Pancreas (tissue), 10 donors: ENCODE results near the gene WWOX. TPM values are rescaled to one million over a fixed set of nuclear protein-coding genes. Genes with fewer than 3 reads are reported as not detected.
A peak's percentile ranks its signal among the peaks of the same experiment; 100 is the strongest.

Experiments
- ATAC-seq, 4 donors: fragments of 200-7000 bp; cut with Tn5 transposase; one replicate each; pipeline versions ENCODE4 v1.8.0 to v1.9.1; 2020; ENCODE audit warnings: mild to moderate bottlenecking in 4 of 4, moderate library complexity in 4 of 4
- DNase-seq, 6 donors: peaks; one replicate each; pipeline ENCODE4 v3.0.0-alpha.2; 2020
- FAIRE-seq: peaks from 2 replicates; lab custom pipeline; 2012; peaks lifted over from hg19 to GRCh38; lab: Jason Lieb, UNC
- H3K27ac ChIP-seq, 4 donors: fragments of 200-600 bp; sonication (generic); 1 replicate in 3 of 4; 2 replicates in 1 of 4; pipeline versions ENCODE4 v1.5.0 to v1.8.0; 2020
- H3K27me3 ChIP-seq, 4 donors: fragments of 200-600 bp; one replicate each; pipeline ENCODE4 v1.8.0; 2021
- H3K36me3 ChIP-seq, 3 donors: fragments of 200-600 bp; sonication (generic) in 1 of 3; one replicate each; pipeline versions ENCODE4 v1.5.0 to v1.8.0; 2020 to 2021
- H3K4me1 ChIP-seq, 3 donors: fragments of 200-600 bp; one replicate each; pipeline ENCODE4 v1.8.0; 2021
- H3K4me3 ChIP-seq, 4 donors: fragments of 200-600 bp; sonication (generic) in 2 of 4; one replicate each; pipeline versions ENCODE4 v1.5.0 to v1.8.0; 2020 to 2021
- H3K9me3 ChIP-seq, 4 donors: fragments of 200-600 bp; one replicate each; pipeline ENCODE4 v1.8.0; 2021
- whole genome bisulfite sequencing, 2 donors: extraction: QIAGEN DNeasy Blood & Tissue Kit; methylation state at CpG; one replicate each; pipeline ENCODE4 v1.1.7; 2013; 5-methylcytosine and 5-hydroxymethylcytosine counted together
- intact Hi-C, 3 donors: fragments of 100-400 bp; cut with DNase I; formaldehyde crosslinking; loops; one replicate each; pipeline versions ENCODE4 v1.11.1 to v1.14.2; 2022
- polyA plus RNA-seq, 2 donors: library from polyadenylated mRNA; stranded (reverse); fragments of 200-250 nt; gene quantifications; one replicate each; pipeline ENCODE4 v1.2.3, GENCODE V29; 2013
- total RNA-seq, 6 donors: library from RNA; stranded (reverse); fragmentation: NEBNext Ultra II Directional in 4 of 6; extraction: Animal tissue kit (Norgen Biotek cat#: 25700) in 4 of 6; gene quantifications; one replicate each; pipeline versions ENCODE4 v1.2.1 to v1.2.4, GENCODE V29; 2021 to 2023
- TF ChIP-seq, protein P1 (sequence below), 4 donors: fragments of 200-600 bp; sonication (generic) in 3 of 4; IDR thresholded peaks; one replicate each; pipeline versions ENCODE4 v1.5.0 to v1.8.0; 2021; ENCODE audit warnings: antibody characterized with exemption in 4 of 4
- donor health status: healthy with polysubstance abuse.
- donor health status: DM: no; HTN: no; CAD: no; lungs with moderate emphysema.
- donor health status: DM: no; HTN: no; CAD: no.
- donor health status: control.
- donor health status: control.
- donor health status: Bipolar disorder and iron deficiency.
- donor health status: DM: yes; HTN: yes; CAD: no.
- donor health status: DM: no; HTN: no; CAD: no.
- donor health status: DM: no; HTN: no; CAD: no.
- donor health status: DM: yes; HTN: yes; CAD: no.

Gene WWOX
- total and polyA plus RNA-seq, 8 donors, result 6.8 to 14.4 (median 10.8) TPM

- no peak for DNase-seq
- intact Hi-C loops, result no loop called here
- H3K36me3 ChIP-seq, result no peaks in the 10 kb centered on the region
- no peak overlapping the region for H3K27ac ChIP-seq
- ATAC-seq, result no peak
- TF ChIP-seq, protein P1, sequence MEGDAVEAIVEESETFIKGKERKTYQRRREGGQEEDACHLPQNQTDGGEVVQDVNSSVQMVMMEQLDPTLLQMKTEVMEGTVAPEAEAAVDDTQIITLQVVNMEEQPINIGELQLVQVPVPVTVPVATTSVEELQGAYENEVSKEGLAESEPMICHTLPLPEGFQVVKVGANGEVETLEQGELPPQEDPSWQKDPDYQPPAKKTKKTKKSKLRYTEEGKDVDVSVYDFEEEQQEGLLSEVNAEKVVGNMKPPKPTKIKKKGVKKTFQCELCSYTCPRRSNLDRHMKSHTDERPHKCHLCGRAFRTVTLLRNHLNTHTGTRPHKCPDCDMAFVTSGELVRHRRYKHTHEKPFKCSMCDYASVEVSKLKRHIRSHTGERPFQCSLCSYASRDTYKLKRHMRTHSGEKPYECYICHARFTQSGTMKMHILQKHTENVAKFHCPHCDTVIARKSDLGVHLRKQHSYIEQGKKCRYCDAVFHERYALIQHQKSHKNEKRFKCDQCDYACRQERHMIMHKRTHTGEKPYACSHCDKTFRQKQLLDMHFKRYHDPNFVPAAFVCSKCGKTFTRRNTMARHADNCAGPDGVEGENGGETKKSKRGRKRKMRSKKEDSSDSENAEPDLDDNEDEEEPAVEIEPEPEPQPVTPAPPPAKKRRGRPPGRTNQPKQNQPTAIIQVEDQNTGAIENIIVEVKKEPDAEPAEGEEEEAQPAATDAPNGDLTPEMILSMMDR (IDR thresholded peaks at IDR 0.05), result no peak
- H3K9me3 ChIP-seq, result no peaks in the 10 kb centered on the region
- no peak for FAIRE-seq
- H3K4me1 ChIP-seq, result no peaks in the 10 kb centered on the region
- H3K27me3 ChIP-seq, result no peaks in the 10 kb centered on the region
- H3K4me3 ChIP-seq, result no peak overlapping the region
- WGBS, 2 donors, result 79 to 82% methylated on average over 3 of the region's 3 CpGs
Observed at GRCh38 chr16:78225919-78226318, 126.5 kb downstream of the WWOX start.

GRCh38 chr16:78227855-78228254 is 128.4 kb downstream of the WWOX start:
- intact Hi-C loops, result no loop called here
- 74 to 81% methylated on average over 3 of the region's 3 CpGs for WGBS, 2 donors
- Histone ChIP-seq H3K9me3 (no peaks in the 10 kb centered on the region), H3K4me1 (no peaks in the 10 kb centered on the region), H3K36me3 (no peaks in the 10 kb centered on the region), H3K4me3 (no peak overlapping the region), H3K27me3 (no peaks in the 10 kb centered on the region), H3K27ac (no peak overlapping the region)
- no peak for DNase-seq
- TF ChIP-seq, protein P1 (IDR thresholded peaks at IDR 0.05), result no peak
- ATAC-seq, result peak in 2 of 4 donors; percentile 30 to 47
- FAIRE-seq, result no peak

DNA sequence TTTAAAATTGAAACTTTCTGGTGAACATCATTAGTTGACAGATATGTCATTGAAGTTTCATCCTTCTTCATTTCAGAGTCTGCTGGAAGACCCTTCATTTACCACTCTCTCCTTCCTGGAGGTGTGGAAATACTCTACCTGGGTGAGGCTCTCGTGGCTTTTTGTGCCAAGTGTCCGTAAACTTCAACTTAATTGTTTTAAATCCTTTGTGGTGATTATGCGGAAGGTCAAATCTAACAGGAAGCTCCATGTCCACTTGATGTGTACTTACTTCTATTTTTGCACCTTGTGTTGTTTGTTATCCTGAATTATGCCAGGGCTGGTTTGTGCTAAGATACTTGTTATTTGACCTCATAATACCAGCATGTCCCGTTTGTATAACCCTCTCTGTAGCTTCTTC is 129.2 kb downstream of the WWOX start:
- no peaks in the 10 kb centered on the region for H3K4me1 ChIP-seq
- H3K27ac ChIP-seq, result no peak overlapping the region
- 73 to 80% methylated on average over 4 of the region's 4 CpGs for WGBS, 2 donors
- no peaks in the 10 kb centered on the region for H3K9me3 ChIP-seq
- no peaks in the 10 kb centered on the region for H3K36me3 ChIP-seq
- DNase-seq, result no peak
- no peak for FAIRE-seq
- TF ChIP-seq, protein P1 (IDR thresholded peaks at IDR 0.05), result no peak
- no peak for ATAC-seq
- no peak overlapping the region for H3K4me3 ChIP-seq
- intact Hi-C loops, result no loop called here
- no peaks in the 10 kb centered on the region for H3K27me3 ChIP-seq

DNA sequence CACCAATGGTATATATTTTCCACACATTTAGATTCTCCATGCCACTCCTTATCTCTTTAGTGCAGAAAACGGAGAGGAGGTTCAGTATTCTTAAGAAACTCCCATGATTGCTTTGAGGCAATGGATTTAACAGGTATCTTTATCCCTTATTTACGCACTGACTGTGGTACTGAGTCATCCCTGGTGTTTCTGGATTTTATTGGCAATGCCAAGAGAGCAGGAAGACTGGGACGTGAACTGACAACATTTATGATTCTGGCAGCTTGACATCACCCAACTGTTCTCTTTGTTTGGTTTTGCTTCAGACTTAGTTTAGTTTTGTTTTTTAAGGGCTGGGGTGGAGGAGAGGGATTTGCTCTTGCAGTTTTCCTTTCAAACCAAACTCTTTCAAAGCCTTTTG is 131.4 kb downstream of the WWOX start:
- Histone ChIP-seq H3K27me3 (no peaks in the 10 kb centered on the region), H3K27ac (no peak overlapping the region), H3K9me3 (no peaks in the 10 kb centered on the region), H3K4me3 (no peak overlapping the region), H3K4me1 (no peaks in the 10 kb centered on the region), H3K36me3 (no peaks in the 10 kb centered on the region)
- TF ChIP-seq, protein P1 (IDR thresholded peaks at IDR 0.05), result no peak
- DNase-seq (no peak), ATAC-seq (peak in 1 of 4 donors; percentile 40), FAIRE-seq (no peak)
- intact Hi-C loops, result loop anchor here in 2 of 3 donors (10.0 kb wide), 1 partner anchor 106 kb away; no protein-coding TSS in a partner anchor
- WGBS, 2 donors, result 71 to 73% methylated on average over 3 of the region's 3 CpGs

DNA sequence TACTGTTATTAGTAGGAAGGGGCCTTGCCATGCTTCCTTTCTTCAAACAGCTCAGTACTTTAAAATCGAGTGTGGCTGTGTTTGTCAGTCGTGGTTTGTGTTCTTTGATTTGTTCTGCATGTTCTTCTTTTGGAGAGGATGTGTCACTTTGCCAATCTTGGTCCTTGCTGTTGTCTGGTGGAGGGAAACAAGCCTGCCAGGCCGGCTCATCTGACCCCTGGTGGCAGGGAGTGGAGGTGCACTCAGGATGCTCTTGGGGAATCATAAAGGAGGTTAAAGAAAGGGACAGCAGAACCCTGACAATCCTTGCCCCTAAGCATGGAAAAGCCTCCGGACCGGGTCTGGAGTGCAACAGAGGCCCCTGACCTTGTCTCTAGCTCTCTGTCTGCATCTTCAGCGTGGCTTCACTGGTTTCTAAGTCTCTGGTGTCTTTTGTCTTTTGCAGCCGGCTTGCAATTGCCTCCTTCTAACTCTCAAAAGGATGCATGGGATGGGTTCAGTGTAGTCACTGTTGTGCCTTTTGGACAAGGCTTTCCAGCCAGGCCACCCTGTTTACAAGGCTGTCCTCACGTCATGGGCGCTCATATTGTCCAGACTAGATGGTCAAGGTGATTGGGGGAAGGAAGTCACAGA is 135.8 kb downstream of the WWOX start:
- DNase-seq (peak; percentile 33 to 85 (median 68)), FAIRE-seq (no peak), ATAC-seq (peak; percentile 58 to 95 (median 91))
- H3K36me3 ChIP-seq, result no peaks in the 10 kb centered on the region
- no peaks in the 10 kb centered on the region for H3K9me3 ChIP-seq
- intact Hi-C loops, result loop anchor here in 2 of 3 donors (10.0 kb wide), 1 partner anchor 110 kb away; no protein-coding TSS in a partner anchor
- no peaks in the 10 kb centered on the region for H3K27me3 ChIP-seq
- H3K4me3 ChIP-seq, result no peak overlapping the region
- H3K4me1 ChIP-seq, result peaks cover 0 to 7% (median 0%) of the 10 kb centered on the region in 3 donors
- WGBS, 2 donors, result 47 to 49% methylated on average over 9 of the region's 9 CpGs
- no peak overlapping the region for H3K27ac ChIP-seq
- TF ChIP-seq, protein P1 (IDR thresholded peaks at IDR 0.05), result peak; percentile 77 to 90 (median 80)
